Dedifferentiated amniotic fluid mesenchymal stem cell (primary cell): Measurements from ENCODE around the gene NGB.

Experiments
- DNase-seq: peaks from one replicate; pipeline ENCODE4 v3.0.0-alpha.2; 2016; ENCODE audit errors: extremely low spot score

Gene NGB

DNA sequence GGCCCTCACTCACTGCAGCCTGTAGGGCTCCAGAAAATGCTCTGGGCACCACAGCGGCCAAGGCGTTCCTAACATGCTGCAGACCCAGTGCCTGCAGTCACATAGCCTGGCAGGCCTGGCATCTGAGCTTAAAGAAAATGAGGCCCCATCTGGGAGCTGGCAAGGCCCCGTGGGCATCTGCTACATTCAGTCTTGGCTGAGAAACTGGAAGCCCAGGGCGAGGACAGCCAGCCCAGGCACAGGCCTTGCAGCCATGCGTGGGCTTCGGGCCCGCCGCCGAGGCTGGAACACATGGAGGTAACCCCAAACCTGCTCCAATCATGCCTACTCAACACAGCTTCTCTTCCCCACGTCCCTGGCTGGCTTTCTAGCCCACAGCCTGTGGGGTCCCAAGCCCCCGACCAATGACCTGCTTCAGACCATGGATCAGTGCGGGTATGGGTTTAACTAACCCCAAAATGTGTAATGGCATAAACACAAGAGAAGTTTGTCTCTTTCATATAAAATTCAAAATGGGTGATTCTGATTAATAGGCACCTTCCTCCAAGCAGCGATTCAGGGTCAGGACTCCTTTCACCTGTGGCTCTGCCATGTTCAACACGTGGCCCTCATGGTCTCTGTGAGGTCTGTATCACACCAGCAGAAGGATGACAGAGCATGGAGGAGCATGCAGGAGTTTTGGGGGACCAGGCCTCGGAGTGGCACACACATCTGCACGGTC lies 6.4 kb downstream of the NGB start:
- DNase-seq, result no peak

DNA sequence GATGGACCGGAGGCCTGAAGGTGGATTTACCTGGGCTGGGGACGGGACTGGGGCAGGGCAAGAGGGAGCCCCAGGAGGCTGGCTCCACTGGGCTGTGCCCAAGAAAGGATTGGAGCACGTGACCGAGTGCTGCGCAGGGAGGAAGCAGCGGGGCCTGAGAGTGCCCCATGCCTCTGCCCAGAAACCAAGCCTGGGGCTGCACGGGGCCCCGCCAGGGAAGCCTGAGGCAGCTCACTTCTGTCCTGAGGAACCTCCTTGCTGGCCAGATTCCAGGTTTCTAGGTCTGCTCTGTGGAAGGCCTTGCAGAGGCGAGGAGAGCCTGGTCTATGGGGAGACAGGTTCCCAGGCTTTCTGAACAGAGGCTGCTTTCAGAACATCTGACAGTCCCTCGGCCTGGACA lies 10.4 kb downstream of the NGB start:
- no peak for DNase-seq

DNA sequence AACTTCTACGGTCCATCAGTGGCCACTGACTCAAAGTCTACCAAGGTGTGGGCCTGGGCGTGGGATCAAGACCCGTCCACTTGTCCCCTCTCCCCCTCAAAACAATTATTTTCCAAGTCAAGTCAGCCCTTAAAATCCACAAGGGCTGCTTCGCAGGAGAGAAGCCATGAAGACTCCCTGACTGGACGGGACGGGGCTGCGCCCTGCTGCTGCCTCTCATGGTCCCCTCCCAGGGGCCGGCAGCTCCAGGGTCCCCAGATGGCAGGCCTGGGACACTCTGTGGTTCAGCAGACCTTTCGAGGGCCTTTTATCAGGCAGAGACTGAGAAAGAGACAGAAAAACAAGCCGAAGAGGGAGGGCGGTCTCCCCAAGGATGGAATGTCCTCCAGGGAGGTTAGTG lies 10.8 kb downstream of the NGB start:
- DNase-seq, result no peak

DNA sequence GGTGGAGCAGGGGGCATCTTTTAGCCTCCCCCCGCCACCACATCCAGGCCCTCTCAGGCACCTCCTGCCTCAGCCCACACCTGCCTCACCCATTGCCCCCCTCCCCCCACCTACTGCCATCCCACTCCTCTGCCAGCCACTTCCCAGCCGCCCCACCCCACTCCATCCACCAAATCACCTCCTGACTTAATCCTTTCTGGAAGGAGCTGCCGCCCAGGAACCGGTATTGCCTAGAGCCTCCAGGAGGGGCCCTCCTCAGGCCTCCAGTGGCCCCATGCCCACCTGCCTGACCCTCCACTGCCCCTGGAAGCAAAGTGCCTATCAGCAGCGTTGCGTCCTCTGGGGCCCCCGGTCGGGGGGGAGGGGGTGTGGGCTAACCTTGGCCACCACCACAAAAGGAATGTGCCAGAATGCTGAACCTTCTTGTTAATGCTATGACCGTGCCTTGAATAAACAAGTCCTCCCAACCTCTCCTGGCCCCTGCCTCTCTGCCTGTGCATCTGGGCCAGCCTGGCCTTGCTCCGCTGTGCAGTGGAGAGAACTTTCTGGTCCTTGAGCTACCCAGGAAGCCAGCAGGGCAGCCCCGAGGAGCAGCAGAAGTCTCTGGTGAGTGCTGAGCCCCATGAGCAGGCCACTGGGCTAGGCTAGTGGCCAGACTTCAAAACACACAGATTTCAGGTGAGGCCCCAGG lies 11.8 kb downstream of the NGB start:
- no peak for DNase-seq

DNA sequence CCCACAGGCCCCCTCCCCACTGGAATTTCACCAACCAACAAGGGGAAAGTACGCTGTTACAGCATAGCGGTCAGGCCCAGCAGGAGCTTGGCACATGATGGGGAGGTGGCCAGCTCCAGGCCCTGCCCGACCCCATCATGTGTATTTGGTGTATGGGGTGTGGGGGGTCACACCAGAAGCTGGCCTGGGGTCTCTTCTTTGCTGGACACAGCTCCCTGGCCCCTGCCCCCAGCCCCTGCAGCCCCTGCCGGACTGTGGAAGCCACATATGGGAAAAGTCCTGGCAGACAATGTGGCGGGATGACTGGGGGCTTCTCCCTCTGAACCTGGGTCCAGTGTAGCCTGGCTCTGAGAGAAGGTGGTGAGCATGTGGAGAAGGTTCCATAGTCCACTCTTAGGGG lies 12.4 kb downstream of the NGB start:
- no peak for DNase-seq

DNA sequence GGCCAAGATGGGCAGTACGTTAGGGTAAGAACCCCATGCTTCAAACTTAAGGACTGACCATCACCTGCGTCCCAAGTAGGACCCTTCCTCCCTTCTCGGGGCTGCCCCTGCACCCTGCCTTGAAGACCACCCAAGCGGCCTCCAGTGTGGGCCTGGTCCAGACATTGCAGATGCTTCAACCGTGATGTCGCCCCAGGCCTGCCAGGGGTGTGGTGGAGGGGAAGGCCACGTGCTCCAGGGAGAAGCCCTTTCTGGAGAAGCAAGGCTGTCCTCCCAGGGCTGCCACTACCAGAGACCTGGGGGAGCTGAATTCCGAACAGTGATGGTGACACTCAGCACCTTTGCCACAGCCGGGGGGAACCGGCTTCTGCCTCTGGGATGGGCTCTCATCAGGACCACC lies 13.3 kb downstream of the NGB start:
- DNase-seq, result no peak

DNA sequence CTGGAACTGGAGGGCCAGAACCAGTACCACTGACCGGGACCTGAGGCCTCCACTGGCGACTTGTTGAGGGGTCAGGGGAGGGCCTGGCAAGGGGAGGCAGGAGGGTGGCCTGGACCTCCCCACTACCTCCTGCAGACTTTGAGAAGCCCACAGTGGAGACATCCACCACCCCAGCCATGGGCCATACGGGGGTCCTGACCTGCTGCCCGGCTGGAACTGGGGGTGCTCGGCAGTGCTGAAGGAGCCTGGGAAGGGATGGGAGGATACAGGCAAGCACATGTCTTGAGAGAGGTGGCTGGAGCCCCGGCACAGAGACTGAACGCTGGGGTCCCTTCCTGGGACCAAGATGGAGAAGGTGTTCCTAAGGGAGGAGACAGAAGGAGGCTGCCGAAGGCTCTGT lies 14.3 kb downstream of the NGB start:
- no peak for DNase-seq

DNA sequence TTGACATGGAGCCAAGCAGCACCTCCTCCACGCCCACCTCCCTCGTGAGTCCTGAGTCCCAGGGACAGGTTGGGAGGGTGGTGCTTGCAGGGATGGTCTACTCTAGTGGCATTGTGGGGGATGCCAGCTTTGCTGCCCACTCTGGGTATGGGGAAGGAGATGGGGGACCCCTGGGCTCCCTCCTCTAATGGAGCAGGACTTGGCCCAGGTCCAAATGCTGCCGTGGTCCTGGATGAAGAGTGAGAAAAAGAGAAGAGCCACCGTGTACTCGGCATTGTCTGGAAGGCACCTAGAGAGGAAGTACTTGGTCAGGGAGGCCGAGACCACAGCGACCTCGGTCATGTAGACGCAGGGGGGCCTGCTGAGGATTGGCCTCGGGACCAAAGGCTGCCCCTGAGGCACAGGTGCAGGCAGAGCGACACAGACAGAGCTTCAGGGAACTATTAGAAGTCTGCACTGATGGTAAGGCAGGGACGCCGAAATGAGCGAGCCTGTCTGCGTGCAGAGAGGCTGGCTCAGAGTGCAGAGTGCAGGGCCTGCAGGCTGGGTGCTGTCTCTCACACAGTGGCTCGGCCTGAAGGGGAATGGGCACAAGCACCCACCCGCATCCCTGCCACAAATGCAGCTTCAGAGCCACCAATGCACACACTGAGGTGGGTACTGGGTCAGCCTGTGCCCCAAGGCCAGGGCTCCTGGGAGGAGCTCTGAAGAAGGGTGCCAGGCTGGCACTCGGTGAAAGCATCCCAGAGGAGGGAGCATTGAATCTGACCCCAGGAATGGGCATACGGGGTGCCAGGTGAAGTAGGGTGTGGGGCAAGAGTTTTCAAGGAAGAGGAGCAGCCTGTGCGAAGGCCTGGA lies 17.4 kb downstream of the NGB start:
- DNase-seq, result no peak

DNA sequence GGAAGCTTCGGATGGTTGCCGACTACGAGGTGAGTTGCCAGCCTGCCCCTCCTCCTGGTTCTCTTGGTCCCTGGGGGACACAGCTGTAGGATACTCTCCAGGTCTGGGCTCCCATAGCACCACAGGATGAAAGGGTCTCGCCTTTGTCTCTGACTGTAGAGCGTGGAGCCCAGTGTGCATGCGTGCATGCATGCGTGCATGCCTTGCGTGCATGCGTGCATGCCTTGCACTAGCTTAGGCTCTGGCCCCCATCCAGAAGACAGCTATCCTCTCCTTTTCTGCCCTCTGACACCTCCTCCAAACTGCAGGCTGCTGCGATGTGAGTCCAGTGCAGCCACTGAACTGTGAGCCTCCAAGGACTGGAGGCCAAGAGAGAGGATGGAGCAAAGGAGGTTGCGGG lies 19.1 kb downstream of the NGB start:
- DNase-seq, result no peak

DNA sequence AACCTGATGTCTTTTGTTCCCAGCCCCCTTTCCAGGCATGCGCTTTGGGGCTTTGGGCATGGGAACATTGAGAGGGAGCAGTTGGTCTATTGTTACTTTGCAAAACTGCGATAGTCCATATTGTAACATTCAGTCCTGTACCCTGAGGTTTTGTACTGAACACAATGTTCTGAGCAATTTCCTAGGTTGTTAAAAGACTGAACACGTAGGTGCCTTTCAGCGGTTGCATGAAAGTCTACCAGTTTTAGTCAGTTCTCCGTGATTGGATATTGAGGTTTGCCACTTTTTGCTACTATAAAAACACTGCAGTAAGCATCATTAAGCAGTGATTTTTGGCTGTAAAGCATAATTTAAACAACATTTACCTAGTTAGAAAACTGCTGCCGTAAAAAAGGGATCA lies 20.1 kb downstream of the NGB start:
- no peak for DNase-seq

DNA sequence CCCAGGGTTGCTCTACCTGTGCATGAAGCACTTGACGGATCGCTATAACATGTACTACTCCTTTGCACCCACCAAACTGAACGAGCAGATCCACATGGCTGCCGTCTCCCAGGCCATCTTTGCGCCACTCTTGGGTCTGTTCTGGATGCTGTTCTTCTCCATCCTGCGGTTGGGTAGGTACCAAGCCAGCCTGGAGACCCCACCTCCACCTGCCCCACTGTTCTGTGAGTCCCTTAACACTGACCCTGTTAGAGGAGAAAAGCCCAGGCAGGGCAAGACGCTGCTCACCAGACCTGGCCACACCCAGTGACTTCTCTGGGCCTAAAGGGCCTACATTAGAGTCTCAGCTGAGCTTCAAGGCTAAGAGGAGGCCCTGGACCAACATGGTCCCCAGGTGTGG lies 21.7 kb downstream of the NGB start:
- DNase-seq, result no peak

DNA sequence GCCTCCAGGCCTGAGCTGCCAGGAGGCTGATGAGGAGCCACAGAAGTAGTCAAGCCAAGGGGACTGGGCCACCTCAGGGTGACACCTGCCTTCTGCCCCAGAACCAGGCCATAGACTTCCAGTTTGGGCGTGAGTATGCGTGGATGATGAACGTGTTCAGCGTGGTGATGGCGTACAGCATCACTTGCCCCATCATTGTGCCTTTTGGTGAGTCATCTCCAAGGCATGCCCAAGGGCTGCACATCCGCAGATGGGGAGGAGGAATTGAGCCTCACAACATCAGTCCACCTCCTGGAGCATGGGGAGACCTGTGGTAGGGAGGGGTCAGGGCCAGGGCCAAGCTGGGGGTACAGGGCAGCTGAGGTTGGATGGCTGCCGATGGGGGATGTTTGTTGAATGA lies 22.3 kb downstream of the NGB start:
- DNase-seq, result no peak

DNA sequence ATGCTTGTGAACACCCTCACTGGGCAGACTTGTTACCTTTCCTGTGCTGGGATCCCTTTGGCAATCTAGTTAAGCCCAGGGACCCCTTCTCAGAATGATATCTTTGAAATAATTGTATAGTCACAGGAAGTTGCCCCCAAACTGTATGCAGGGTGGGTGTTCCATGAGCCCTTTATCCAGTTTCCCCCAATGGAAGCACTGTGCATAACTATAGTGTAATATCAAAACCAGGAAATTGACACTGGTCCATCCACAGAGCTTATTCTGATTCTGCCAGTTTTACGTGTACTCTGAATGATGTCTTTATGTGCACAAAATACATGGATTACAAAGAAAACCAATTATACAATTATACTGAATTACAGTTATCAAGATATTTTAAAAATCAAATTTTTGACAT lies 24.2 kb downstream of the NGB start:
- no peak for DNase-seq

DNA sequence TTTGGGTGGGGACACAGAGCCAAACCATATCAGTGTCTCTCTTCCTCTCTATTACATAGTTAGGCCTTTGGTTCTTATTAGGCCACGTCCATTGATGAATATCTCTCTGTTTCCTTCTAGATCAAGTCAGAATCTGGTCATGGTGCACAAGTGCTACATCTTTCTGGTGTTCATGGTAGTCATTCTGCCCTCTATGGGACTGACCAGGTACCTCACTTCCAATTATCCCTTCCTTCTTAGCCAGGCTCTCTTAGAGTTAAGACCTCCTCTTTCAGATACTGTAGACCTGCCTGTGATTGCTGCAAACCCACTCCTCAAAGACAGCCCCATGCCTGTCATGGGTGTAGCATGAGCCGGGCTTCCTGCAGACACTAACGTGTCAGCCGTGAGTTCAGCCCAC lies 25.2 kb downstream of the NGB start:
- no peak for DNase-seq

DNA sequence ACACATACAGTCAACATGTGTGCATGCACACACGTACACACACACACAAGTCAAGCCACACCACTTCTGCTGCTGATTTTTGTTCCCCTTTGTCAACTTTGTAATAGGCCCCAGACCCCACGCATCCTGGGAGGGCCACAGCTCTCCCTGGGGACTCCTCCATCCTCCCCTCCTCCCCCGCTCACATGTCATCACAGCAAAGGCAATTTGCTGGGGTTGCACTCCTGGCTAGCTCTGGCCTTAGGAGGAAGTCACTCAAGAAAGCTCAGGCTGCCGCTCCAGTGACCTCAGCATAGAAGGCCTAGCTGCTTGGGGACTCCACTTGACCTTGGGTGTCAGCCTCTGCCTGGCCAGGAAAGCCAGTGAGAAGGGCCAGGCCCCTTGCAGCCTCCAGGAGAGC lies 27.2 kb downstream of the NGB start:
- DNase-seq, result no peak

DNA sequence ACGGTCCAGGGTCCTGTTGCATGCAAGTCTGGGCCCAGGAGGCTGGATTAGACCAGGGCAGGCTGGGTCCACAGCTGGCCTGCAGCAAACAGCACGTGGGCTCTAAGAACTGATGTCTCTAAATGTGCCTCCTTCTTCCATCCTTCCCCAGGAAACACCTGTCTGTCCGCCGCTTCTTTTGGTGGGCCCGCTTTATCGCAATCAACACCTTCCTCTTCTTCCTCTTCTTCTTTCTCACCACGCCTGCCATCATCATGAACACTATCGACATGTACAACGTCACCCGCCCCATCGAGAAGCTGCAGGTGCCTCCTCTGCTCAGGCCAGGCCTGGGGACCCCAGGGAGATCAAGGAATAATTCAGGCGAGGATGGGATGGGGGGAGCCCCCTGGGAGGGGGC lies 28.3 kb downstream of the NGB start:
- DNase-seq, result no peak

DNA sequence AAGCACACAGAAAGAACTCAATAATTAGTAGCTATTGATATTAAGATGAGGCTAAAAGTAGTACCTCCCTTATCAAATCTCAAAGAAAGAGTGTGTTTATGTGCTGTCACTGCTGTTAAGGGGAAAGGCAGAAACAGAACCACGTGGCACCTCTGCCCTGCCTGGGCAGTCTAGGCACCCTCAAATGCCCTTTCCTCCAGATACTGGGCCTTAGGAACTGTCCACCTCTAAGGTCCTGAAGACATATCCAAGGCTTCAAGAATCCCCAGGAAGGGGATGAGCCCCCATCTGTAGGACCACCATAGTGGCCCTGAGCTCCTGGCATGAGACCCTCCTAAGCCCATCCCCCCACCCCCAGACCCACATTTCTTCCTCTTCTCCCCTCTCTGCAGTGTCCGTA lies 29.1 kb downstream of the NGB start:
- no peak for DNase-seq

DNA sequence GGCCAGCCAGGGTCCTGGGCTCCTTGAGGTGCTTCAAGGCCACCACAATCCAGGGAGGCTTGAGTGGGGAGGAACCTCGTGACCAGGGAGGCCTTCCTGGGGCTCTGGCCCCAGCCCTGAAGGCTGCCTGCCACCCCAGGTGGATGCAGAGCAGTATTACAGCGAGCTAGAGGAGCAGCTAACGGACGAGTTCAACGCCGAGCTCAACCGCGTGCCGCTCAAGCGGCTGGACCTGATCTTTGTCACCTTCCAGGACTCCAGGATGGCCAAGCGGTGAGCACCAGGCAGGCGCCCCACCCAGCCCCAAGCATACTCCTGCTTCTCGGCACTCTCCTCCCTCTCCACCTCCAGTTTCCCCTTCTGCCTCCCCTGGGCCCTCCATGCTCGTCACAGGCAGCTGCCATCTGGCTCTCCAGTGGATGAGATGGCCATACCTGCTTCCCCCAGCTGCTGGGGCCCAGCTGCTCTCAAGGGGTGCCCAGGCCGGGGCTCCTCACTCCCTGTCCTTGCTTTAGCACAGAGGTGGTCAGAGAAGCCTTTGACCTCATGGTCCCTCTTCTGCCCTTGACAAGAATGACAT lies 30.6 kb downstream of the NGB start:
- DNase-seq, result no peak

DNA sequence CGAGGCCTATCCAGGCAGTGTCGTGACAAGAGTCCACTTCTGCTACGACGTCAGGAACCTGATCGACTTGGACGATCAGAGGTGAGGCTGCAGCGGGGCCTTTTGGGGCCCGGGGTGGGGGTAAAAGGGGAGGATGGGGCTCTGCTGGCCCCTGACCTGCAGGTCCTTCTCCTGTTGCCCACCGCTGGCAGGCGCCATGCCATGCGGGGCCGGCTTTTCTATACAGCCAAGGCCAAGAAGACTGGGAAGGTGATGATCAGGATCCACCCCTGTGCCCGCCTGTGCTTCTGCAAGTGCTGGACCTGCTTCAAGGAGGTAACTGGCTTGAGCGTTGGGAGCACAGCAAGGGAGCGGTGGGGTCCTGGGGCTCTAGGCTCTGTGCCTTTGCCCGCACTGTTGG lies 31.6 kb downstream of the NGB start:
- no peak for DNase-seq

DNA sequence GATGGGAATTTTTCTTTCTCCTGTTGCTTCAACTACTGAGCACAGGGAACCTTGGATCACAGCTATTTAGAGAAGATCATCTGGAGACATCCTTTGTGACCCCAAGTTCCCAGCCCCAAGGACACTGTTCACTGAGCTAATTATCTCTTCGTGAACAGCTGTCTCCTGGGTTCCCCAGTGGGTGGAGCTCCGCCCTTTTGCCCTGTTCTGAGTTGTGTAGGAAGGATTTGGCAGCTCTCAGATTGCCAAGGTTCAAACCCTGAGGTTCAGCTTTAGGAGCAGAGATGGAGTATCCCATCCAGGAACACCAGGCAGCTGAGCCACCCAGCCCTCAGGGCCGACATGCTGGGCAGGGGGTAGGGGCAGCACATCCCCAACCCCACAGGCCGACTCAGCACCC lies 32.0 kb downstream of the NGB start:
- no peak for DNase-seq

DNA sequence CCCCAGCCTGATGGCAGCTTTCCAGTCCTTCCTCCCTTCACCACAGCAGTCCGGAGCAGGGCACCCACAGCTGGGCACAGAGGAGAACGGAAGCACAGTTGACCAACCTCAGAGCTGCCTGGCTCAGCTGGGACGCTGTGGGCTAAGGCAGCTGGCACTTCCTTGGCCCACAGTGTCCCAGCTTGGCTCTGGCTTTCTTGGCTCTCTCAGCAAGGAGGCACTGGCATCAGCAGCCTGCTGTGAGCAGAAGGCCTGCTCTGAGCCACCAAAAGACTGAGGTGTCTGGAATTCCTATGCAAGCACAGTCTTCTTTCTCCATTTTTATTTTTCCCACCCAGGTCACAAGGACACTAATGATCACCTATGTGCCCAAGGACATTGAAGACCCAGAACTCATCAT lies 32.6 kb downstream of the NGB start:
- no peak for DNase-seq

DNA sequence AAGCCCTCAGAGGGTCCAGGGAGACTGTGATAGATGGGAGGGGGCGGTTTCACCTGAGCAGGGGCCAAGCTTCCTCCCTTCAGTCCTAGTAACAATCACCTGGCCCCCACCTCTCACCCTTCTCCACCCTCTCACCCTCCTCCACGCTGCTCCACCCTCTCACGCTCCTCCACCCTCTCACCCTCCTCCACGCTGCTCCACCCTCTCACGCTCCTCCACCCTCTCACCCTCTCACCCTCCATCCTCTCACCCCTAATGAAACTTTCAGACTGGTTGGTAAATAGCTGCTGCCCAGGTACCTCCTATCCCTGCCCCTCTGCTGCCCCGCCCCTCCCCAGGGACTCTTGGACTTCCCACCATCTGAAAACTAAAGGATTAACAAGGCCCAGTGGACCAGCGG lies 34.2 kb downstream of the NGB start:
- DNase-seq, result no peak

DNA sequence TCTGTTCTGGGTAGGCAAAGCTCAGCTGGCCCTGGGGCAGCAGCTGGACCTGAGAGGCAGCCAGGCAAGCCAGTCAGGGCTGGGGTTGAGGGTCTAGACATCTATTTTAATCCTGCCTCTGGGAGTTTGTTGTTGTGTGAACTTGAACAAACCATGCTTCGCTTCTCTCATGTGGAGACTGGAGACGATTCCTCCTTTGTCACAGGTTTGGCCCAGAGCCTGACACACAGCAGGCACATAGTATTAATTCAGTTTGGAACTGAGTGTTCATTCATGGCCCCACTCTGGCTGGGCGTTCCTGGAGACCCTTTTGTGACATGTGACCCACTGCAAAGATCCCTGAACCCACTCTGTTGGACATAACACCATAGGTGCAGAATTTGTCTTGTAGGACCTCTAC lies 39.3 kb downstream of the NGB start:
- DNase-seq, result no peak
